GM23338 (cell line): ENCODE measurements around the gene PAK4. TPM values are rescaled to one million over a fixed set of nuclear protein-coding genes. Genes with fewer than 3 reads are reported as not detected.

Experiments
- ATAC-seq: fragments of 200-7000 bp; cut with Tn5 transposase; 3 replicates; pipeline ENCODE4 v1.9.1; 2020
- DNase-seq: peaks from one replicate; pipeline ENCODE4 v3.0.0-alpha.2; 2015; ENCODE audit warnings: low spot score
- H2AFZ ChIP-seq: fragments of 200-600 bp; sonication (generic); 2 replicates; pipeline ENCODE4 v1.8.0; 2016; ENCODE audit warnings: antibody characterized with exemption, mild to moderate bottlenecking, moderate library complexity
- H3F3A ChIP-seq: fragments of 200-600 bp; sonication (generic); replicated peaks from 2 replicates; pipeline ENCODE4 v1.8.0; 2017; ENCODE audit warnings: antibody characterized with exemption, mixed run types, low read depth
- H3K27ac ChIP-seq: fragments of 200-600 bp; sonication (generic); 2 replicates; pipeline ENCODE4 v1.6.1; 2016; ENCODE audit warnings: low read depth
- H3K27me3 ChIP-seq: fragments of 200-600 bp; sonication (generic); 2 replicates; pipeline ENCODE4 v1.8.0; 2016; ENCODE audit warnings: mild to moderate bottlenecking, mixed run types, moderate library complexity; ENCODE audit not compliant: insufficient read depth
- H3K36me3 ChIP-seq: fragments of 200-600 bp; sonication (generic); 2 replicates; pipeline ENCODE4 v1.8.0; 2016; ENCODE audit warnings: mild to moderate bottlenecking; ENCODE audit not compliant: insufficient read depth
- H3K4me1 ChIP-seq: fragments of 200-600 bp; sonication (generic); 2 replicates; pipeline ENCODE4 v1.8.0; 2016; ENCODE audit warnings: mild to moderate bottlenecking, moderate library complexity; ENCODE audit not compliant: insufficient read depth
- H3K4me2 ChIP-seq: fragments of 200-600 bp; sonication (generic); 2 replicates; pipeline ENCODE4 v1.7.1; 2017; ENCODE audit warnings: mixed run types
- H3K4me3 ChIP-seq: fragments of 200-600 bp; sonication (generic); 2 replicates; pipeline ENCODE4 v1.6.1; 2016; ENCODE audit warnings: mixed run types
- H3K79me2 ChIP-seq: fragments of 200-600 bp; sonication (generic); replicated peaks from 2 replicates; pipeline ENCODE4 v1.8.0; 2017; ENCODE audit warnings: mild to moderate bottlenecking; ENCODE audit not compliant: insufficient read depth
- H3K9me2 ChIP-seq: fragments of 200-600 bp; sonication (generic); 2 replicates; pipeline ENCODE4 v1.8.0; 2017; ENCODE audit not compliant: insufficient read depth
- H4K20me1 ChIP-seq: fragments of 200-600 bp; sonication (generic); replicated peaks from 2 replicates; pipeline ENCODE4 v1.8.0; 2017; ENCODE audit warnings: mild to moderate bottlenecking; ENCODE audit not compliant: insufficient read depth
- H3K27ac Mint-ChIP-seq: 2 replicates; pipeline ENCODE4 v1.8.0; 2020; ENCODE audit warnings: inconsistent platforms, mild to moderate bottlenecking, moderate library complexity, mixed read lengths
- H3K27me3 Mint-ChIP-seq: 3 replicates; pipeline ENCODE4 v1.8.0; 2022; ENCODE audit warnings: low read depth, mild to moderate bottlenecking, moderate library complexity, mixed read lengths, inconsistent platforms; ENCODE audit not compliant: insufficient read depth, poor library complexity
- H3K36me3 Mint-ChIP-seq: 3 replicates; pipeline ENCODE4 v1.8.0; 2021; ENCODE audit warnings: low read depth, mild to moderate bottlenecking, inconsistent platforms, moderate library complexity, mixed read lengths
- H3K4me1 Mint-ChIP-seq: 3 replicates; pipeline ENCODE4 v1.8.0; 2020; ENCODE audit warnings: mild to moderate bottlenecking, inconsistent platforms, mixed read lengths
- H3K4me3 Mint-ChIP-seq: 3 replicates; pipeline ENCODE4 v1.8.0; 2021; ENCODE audit warnings: moderate library complexity, mild to moderate bottlenecking, inconsistent platforms, mixed read lengths
- H3K9me3 Mint-ChIP-seq: 3 replicates; pipeline ENCODE4 v1.8.0; 2020; ENCODE audit warnings: moderate library complexity, mild to moderate bottlenecking, inconsistent platforms, mixed read lengths
- polyA plus RNA-seq: library from polyadenylated mRNA; unstranded; fragments of >200 nt; fragmentation: Nextera tagmentation; extraction: Ambion mirVana; gene quantifications from 2 replicates; pipeline ENCODE4 v1.2.1, GENCODE V29; 2016
- total RNA-seq: library from RNA; depleted of rRNA; stranded (reverse); fragments of >200 nt; shearing (Covaris generic); gene quantifications from 2 replicates; pipeline ENCODE4 v1.2.3, GENCODE V29; 2014
- TF ChIP-seq, protein P1 (sequence below): fragments of 250-450 bp; sonication (Bioruptor Pico); IDR thresholded peaks from 2 replicates; pipeline ENCODE4 v1.5.0; 2020; ENCODE audit warnings: mild to moderate bottlenecking, moderate library complexity
- TF ChIP-seq, protein P2 (sequence below), 2 experiments: fragments of 200-600 bp in 1 of 2; sonication (generic) in 1 of 2; conservative IDR thresholded peaks; 2 replicates each; pipeline versions ENCODE4 v1.5.1 to v1.6.1; 2016 to 2017; ENCODE audit warnings: antibody characterized with exemption in 2 of 2, low read depth in 2 of 2, mild to moderate bottlenecking in 2 of 2, moderate library complexity in 1 of 2
- TF ChIP-seq, protein P3 (sequence below): IDR thresholded peaks from one replicate; pipeline ENCODE4 v1.6.1; 2018; ENCODE audit warnings: antibody characterized with exemption; ENCODE audit not compliant: unreplicated experiment

The PAK4 gene
- total and polyA plus RNA-seq, 2 experiments from 2014 or later: 28.7 to 35.4 TPM

DNA sequence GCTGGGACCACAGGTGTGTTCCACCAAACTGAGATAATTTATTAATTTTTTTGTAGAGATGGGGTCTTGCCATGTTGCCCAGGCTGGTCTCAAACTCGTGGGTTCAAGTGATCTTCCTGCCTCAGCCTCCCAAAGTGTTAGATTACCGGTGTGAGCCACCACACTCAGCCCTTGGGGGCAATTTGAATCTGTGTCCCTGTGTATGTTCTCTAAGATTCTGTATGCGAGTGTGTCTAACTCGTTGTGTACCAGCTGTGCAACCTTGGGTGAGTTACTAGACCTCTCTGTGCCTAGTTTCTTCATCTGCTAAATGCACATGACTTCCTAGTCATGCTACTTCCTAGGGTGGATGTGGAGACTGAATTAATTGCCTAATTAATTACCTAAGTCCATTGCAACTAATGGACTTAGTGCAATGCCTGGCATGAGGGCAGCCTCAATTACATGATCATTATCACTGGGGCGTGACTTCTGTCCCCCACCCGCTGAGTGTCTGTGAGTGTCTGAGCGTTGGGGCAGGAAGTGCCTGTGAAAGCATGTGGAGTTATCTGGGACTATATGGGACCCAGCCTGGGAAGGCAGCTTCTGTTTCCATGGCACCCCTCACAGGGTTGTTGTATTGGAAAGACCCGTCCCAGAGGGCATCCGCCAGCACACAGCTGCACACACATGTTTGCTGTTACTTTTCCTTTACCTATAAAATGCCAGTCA is 69.4 kb downstream of the PAK4 start:
- Histone ChIP-seq H2AFZ (peak overlapping the region; percentile 56; the same call in 1 of the 2 replicates), H3K9me2 (no peaks in the 10 kb centered on the region), H3K79me2 (no peaks in the 10 kb centered on the region), H3K27ac (no peak overlapping the region), H3K27me3 (peaks cover 30% of the 10 kb centered on the region), H4K20me1 (no peaks in the 10 kb centered on the region), H3K36me3 (no peaks in the 10 kb centered on the region), H3K4me2 (no peak overlapping the region), H3K4me3 (no peak overlapping the region), H3F3A (no peaks in the 10 kb centered on the region), H3K4me1 (peaks cover 6% of the 10 kb centered on the region)
- peaks cover 3% of the 10 kb centered on the region; the same call in 2 of the 3 replicates for H3K9me3 Mint-ChIP-seq
- H3K27ac Mint-ChIP-seq: peak overlapping the region; percentile 37; the same call in 1 of the 2 replicates
- TF ChIP-seq, protein P1, sequence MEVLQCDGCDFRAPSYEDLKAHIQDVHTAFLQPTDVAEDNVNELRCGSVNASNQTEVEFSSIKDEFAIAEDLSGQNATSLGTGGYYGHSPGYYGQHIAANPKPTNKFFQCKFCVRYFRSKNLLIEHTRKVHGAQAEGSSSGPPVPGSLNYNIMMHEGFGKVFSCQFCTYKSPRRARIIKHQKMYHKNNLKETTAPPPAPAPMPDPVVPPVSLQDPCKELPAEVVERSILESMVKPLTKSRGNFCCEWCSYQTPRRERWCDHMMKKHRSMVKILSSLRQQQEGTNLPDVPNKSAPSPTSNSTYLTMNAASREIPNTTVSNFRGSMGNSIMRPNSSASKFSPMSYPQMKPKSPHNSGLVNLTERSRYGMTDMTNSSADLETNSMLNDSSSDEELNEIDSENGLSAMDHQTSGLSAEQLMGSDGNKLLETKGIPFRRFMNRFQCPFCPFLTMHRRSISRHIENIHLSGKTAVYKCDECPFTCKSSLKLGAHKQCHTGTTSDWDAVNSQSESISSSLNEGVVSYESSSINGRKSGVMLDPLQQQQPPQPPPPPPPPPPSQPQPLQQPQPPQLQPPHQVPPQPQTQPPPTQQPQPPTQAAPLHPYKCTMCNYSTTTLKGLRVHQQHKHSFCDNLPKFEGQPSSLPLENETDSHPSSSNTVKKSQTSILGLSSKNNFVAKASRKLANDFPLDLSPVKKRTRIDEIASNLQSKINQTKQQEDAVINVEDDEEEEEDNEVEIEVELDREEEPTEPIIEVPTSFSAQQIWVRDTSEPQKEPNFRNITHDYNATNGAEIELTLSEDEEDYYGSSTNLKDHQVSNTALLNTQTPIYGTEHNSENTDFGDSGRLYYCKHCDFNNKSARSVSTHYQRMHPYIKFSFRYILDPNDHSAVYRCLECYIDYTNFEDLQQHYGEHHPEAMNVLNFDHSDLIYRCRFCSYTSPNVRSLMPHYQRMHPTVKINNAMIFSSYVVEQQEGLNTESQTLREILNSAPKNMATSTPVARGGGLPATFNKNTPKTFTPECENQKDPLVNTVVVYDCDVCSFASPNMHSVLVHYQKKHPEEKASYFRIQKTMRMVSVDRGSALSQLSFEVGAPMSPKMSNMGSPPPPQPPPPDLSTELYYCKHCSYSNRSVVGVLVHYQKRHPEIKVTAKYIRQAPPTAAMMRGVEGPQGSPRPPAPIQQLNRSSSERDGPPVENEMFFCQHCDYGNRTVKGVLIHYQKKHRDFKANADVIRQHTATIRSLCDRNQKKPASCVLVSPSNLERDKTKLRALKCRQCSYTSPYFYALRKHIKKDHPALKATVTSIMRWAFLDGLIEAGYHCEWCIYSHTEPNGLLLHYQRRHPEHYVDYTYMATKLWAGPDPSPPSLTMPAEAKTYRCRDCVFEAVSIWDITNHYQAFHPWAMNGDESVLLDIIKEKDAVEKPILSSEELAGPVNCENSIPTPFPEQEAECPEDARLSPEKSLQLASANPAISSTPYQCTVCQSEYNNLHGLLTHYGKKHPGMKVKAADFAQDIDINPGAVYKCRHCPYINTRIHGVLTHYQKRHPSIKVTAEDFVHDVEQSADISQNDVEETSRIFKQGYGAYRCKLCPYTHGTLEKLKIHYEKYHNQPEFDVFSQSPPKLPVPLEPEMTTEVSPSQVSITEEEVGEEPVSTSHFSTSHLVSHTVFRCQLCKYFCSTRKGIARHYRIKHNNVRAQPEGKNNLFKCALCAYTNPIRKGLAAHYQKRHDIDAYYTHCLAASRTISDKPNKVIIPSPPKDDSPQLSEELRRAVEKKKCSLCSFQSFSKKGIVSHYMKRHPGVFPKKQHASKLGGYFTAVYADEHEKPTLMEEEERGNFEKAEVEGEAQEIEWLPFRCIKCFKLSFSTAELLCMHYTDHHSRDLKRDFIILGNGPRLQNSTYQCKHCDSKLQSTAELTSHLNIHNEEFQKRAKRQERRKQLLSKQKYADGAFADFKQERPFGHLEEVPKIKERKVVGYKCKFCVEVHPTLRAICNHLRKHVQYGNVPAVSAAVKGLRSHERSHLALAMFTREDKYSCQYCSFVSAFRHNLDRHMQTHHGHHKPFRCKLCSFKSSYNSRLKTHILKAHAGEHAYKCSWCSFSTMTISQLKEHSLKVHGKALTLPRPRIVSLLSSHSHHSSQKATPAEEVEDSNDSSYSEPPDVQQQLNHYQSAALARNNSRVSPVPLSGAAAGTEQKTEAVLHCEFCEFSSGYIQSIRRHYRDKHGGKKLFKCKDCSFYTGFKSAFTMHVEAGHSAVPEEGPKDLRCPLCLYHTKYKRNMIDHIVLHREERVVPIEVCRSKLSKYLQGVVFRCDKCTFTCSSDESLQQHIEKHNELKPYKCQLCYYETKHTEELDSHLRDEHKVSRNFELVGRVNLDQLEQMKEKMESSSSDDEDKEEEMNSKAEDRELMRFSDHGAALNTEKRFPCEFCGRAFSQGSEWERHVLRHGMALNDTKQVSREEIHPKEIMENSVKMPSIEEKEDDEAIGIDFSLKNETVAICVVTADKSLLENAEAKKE (CRISPR knock-in tag): no peak
- TF ChIP-seq, protein P2, sequence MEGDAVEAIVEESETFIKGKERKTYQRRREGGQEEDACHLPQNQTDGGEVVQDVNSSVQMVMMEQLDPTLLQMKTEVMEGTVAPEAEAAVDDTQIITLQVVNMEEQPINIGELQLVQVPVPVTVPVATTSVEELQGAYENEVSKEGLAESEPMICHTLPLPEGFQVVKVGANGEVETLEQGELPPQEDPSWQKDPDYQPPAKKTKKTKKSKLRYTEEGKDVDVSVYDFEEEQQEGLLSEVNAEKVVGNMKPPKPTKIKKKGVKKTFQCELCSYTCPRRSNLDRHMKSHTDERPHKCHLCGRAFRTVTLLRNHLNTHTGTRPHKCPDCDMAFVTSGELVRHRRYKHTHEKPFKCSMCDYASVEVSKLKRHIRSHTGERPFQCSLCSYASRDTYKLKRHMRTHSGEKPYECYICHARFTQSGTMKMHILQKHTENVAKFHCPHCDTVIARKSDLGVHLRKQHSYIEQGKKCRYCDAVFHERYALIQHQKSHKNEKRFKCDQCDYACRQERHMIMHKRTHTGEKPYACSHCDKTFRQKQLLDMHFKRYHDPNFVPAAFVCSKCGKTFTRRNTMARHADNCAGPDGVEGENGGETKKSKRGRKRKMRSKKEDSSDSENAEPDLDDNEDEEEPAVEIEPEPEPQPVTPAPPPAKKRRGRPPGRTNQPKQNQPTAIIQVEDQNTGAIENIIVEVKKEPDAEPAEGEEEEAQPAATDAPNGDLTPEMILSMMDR (conservative IDR thresholded peaks at IDR 0.05; ENCODE audit: low read depth in 2 of 2): no peak
- TF ChIP-seq, protein P3, sequence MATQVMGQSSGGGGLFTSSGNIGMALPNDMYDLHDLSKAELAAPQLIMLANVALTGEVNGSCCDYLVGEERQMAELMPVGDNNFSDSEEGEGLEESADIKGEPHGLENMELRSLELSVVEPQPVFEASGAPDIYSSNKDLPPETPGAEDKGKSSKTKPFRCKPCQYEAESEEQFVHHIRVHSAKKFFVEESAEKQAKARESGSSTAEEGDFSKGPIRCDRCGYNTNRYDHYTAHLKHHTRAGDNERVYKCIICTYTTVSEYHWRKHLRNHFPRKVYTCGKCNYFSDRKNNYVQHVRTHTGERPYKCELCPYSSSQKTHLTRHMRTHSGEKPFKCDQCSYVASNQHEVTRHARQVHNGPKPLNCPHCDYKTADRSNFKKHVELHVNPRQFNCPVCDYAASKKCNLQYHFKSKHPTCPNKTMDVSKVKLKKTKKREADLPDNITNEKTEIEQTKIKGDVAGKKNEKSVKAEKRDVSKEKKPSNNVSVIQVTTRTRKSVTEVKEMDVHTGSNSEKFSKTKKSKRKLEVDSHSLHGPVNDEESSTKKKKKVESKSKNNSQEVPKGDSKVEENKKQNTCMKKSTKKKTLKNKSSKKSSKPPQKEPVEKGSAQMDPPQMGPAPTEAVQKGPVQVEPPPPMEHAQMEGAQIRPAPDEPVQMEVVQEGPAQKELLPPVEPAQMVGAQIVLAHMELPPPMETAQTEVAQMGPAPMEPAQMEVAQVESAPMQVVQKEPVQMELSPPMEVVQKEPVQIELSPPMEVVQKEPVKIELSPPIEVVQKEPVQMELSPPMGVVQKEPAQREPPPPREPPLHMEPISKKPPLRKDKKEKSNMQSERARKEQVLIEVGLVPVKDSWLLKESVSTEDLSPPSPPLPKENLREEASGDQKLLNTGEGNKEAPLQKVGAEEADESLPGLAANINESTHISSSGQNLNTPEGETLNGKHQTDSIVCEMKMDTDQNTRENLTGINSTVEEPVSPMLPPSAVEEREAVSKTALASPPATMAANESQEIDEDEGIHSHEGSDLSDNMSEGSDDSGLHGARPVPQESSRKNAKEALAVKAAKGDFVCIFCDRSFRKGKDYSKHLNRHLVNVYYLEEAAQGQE: no peak
- H3K4me1 Mint-ChIP-seq: peaks cover 21% of the 10 kb centered on the region
- ATAC-seq (no peak), DNase-seq (no peak)
- H3K36me3 Mint-ChIP-seq: no peaks in the 10 kb centered on the region; the same call in 2 of the 3 replicates
- peak overlapping the region; percentile 32; the same call in 1 of the 3 replicates for H3K4me3 Mint-ChIP-seq
- H3K27me3 Mint-ChIP-seq: peaks cover 35% of the 10 kb centered on the region
